Measurements from ENCODE around the gene GSC2.

The GSC2 gene

DNA sequence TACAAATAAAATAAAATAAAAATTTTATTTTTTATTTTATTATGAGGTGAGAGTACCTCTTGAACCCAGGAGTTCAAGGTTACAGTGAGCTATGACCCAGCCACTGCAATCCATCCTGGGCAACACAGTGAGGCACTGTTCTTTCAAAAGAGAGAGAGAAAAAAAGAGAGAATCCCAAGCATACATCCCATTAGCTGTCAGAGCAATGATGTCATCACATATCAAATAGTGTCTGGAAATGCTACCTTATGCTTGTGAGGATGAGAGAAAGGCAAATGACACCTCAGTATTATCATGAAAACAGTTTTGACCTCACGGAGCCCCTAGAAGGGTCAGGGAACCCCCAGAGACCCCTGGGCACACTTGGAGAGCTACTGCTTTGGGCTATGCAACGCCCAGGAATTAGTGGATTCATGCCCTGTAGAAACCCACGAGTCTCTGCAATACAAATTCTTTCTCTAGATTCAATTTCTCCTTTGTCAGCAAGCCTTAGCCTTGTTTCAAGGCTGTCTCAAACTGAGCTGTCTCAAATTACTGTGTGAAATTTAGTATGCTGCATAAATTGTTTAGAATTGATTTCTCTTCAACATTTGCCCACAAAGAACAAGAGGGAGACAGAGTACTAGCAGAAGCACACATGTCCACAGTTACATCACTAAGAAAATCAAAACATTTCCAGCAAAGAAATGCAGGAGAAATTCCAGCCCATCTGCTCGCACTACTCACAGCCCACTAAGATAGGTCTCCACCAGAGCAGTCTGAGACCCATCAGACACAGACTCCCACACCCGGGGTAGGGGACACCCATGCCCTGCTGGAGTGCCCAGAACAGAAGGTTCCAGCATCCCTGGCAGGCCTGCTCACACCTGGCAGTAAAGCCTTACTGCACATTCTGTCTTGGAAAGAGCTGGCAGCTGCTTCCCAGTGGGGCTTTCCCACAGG is 45.9 kb downstream of the GSC2 start:
- no peak for DNase-seq (ENCODE audit: low read depth in 1 of 2, low spot score in 1 of 2)
- H3K27me3 ChIP-seq (ENCODE audit: insufficient read depth, poor library complexity, severe bottlenecking) = no peaks in the 10 kb centered on the region
- H3K4me3 ChIP-seq (replicated peaks; ENCODE audit: insufficient read depth, low read length) = no peak overlapping the region
- TF ChIP-seq SPI1 (IDR thresholded peaks at IDR 0.05; ENCODE audit: borderline replicate concordance, low read depth) = no peak
- no peak for TF ChIP-seq GABPA (IDR thresholded peaks at IDR 0.05; ENCODE audit: low read depth)
- TF ChIP-seq, protein P1, sequence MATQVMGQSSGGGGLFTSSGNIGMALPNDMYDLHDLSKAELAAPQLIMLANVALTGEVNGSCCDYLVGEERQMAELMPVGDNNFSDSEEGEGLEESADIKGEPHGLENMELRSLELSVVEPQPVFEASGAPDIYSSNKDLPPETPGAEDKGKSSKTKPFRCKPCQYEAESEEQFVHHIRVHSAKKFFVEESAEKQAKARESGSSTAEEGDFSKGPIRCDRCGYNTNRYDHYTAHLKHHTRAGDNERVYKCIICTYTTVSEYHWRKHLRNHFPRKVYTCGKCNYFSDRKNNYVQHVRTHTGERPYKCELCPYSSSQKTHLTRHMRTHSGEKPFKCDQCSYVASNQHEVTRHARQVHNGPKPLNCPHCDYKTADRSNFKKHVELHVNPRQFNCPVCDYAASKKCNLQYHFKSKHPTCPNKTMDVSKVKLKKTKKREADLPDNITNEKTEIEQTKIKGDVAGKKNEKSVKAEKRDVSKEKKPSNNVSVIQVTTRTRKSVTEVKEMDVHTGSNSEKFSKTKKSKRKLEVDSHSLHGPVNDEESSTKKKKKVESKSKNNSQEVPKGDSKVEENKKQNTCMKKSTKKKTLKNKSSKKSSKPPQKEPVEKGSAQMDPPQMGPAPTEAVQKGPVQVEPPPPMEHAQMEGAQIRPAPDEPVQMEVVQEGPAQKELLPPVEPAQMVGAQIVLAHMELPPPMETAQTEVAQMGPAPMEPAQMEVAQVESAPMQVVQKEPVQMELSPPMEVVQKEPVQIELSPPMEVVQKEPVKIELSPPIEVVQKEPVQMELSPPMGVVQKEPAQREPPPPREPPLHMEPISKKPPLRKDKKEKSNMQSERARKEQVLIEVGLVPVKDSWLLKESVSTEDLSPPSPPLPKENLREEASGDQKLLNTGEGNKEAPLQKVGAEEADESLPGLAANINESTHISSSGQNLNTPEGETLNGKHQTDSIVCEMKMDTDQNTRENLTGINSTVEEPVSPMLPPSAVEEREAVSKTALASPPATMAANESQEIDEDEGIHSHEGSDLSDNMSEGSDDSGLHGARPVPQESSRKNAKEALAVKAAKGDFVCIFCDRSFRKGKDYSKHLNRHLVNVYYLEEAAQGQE (IDR thresholded peaks at IDR 0.05; ENCODE audit: insufficient replicate concordance, low read depth) = no peak
- TF ChIP-seq, protein P2, sequence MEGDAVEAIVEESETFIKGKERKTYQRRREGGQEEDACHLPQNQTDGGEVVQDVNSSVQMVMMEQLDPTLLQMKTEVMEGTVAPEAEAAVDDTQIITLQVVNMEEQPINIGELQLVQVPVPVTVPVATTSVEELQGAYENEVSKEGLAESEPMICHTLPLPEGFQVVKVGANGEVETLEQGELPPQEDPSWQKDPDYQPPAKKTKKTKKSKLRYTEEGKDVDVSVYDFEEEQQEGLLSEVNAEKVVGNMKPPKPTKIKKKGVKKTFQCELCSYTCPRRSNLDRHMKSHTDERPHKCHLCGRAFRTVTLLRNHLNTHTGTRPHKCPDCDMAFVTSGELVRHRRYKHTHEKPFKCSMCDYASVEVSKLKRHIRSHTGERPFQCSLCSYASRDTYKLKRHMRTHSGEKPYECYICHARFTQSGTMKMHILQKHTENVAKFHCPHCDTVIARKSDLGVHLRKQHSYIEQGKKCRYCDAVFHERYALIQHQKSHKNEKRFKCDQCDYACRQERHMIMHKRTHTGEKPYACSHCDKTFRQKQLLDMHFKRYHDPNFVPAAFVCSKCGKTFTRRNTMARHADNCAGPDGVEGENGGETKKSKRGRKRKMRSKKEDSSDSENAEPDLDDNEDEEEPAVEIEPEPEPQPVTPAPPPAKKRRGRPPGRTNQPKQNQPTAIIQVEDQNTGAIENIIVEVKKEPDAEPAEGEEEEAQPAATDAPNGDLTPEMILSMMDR (IDR thresholded peaks at IDR 0.05; ENCODE audit: insufficient read depth, low read length) = no peak
- no peak for TF ChIP-seq POLR2AphosphoS5 (IDR thresholded peaks at IDR 0.05; ENCODE audit: low read depth)
- no peak overlapping the region for H3K27ac ChIP-seq (replicated peaks)

DNA sequence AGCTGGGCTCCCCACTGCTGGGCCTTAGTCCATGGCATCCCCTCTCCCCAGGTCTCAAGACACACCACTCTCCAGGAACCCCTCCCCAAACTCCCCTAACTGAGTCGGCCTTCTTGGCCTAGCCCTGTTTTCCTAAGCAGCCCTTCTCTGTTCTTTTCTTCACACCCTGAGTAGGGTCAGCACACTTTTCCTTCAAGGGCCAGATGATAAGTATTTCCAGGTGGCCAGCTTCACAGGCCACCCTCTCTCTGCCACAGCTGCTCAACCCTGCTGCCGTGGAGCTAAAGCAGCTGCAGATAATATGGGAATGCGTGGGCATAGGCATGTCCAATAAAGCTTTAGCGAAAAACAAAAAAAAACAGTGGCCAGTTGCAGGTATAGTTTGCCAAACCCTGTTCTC is 51.9 kb downstream of the GSC2 start:
- no peak for DNase-seq (ENCODE audit: low read depth in 1 of 2, low spot score in 1 of 2)

DNA sequence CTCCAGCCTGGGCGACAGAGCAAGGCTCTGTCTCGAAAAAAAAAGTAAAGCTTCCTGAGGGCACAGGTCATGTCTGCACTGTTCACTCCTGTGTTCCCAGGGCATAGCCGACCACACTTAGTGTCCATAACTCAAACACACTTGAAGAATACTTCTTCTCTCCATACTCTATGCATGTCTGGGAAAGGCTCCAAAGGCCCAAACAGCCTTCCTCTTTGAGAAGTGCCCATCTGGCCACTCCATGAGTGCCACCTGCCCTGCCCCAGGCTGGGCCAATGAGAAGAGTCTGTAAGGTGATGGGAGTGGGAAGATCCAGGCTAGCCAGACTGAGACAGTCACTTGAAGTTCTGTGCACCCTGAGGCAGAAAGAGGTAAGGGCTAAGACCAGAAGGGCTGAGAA is 52.6 kb downstream of the GSC2 start:
- Histone ChIP-seq H3K4me3 (replicated peaks; ENCODE audit: insufficient read depth, low read length) (no peak overlapping the region), H3K27ac (replicated peaks) (no peak overlapping the region), H3K27me3 (ENCODE audit: insufficient read depth, poor library complexity, severe bottlenecking) (no peaks in the 10 kb centered on the region)
- no peak for DNase-seq (ENCODE audit: low read depth in 1 of 2, low spot score in 1 of 2)
- TF ChIP-seq, protein P2 (IDR thresholded peaks at IDR 0.05; ENCODE audit: insufficient read depth, low read length) = no peak
- TF ChIP-seq POLR2AphosphoS5 (IDR thresholded peaks at IDR 0.05; ENCODE audit: low read depth) (no peak), SPI1 (IDR thresholded peaks at IDR 0.05; ENCODE audit: borderline replicate concordance, low read depth) (no peak), GABPA (IDR thresholded peaks at IDR 0.05; ENCODE audit: low read depth) (no peak)
- TF ChIP-seq, protein P1 (IDR thresholded peaks at IDR 0.05; ENCODE audit: insufficient replicate concordance, low read depth) = no peak

More for the DNA sequence above, 51.9 kb downstream of the GSC2 start:
- TF ChIP-seq, protein P2 (IDR thresholded peaks at IDR 0.05; ENCODE audit: insufficient read depth, low read length) = no peak
- no peak for TF ChIP-seq GABPA (IDR thresholded peaks at IDR 0.05; ENCODE audit: low read depth)
- no peak for TF ChIP-seq SPI1 (IDR thresholded peaks at IDR 0.05; ENCODE audit: borderline replicate concordance, low read depth)
- TF ChIP-seq, protein P1 (IDR thresholded peaks at IDR 0.05; ENCODE audit: insufficient replicate concordance, low read depth) = no peak
- no peak for TF ChIP-seq POLR2AphosphoS5 (IDR thresholded peaks at IDR 0.05; ENCODE audit: low read depth)
- Histone ChIP-seq H3K27me3 (ENCODE audit: insufficient read depth, poor library complexity, severe bottlenecking) (no peaks in the 10 kb centered on the region), H3K4me3 (replicated peaks; ENCODE audit: insufficient read depth, low read length) (no peak overlapping the region), H3K27ac (replicated peaks) (no peak overlapping the region)

Measured in HL-60 (cell line).